SK-N-SH treated with all-trans-retinoic acid at 6 μM for 48 hours (cell line): ENCODE data around the gene DNTTIP2.

Source experiments
- PATZ1 ChIP-seq: fragments of 250-450 bp; sonication (Bioruptor Pico); IDR thresholded peaks from 2 replicates; pipeline ENCODE4 v1.8.0; 2020; ENCODE audit warnings: mild to moderate bottlenecking, moderate library complexity, borderline replicate concordance
- RARB ChIP-seq: fragments of 250-450 bp; sonication (Bioruptor Pico); IDR thresholded peaks from 2 replicates; pipeline ENCODE4 v1.8.0; 2021; ENCODE audit warnings: mild to moderate bottlenecking, moderate library complexity
- TOX ChIP-seq: fragments of 250-450 bp; sonication (Bioruptor Pico); IDR thresholded peaks from 2 replicates; pipeline ENCODE4 v1.8.0; 2021; ENCODE audit warnings: mild to moderate bottlenecking, moderate library complexity, borderline replicate concordance
- TSHZ2 ChIP-seq: fragments of 250-450 bp; sonication (Bioruptor Pico); IDR thresholded peaks from 2 replicates; pipeline ENCODE4 v1.5.0; 2020; ENCODE audit warnings: mild to moderate bottlenecking, moderate library complexity
- ZC3H10 ChIP-seq: fragments of 250-450 bp; sonication (Bioruptor Pico); IDR thresholded peaks from 2 replicates; pipeline ENCODE4 v1.5.1; 2021; ENCODE audit warnings: mild to moderate bottlenecking, moderate library complexity
- ZFP30 ChIP-seq: fragments of 450-650 bp; formaldehyde crosslinking; IDR thresholded peaks from 2 replicates; pipeline ENCODE4 v1.5.0; 2022; ENCODE audit warnings: mild to moderate bottlenecking, moderate library complexity
- ZNF70 ChIP-seq: fragments of 450-650 bp; formaldehyde crosslinking; IDR thresholded peaks from 2 replicates; pipeline ENCODE4 v1.5.0; 2020; ENCODE audit warnings: mild to moderate bottlenecking, moderate library complexity
- ZNF8 ChIP-seq: fragments of 450-650 bp; formaldehyde crosslinking; IDR thresholded peaks from 2 replicates; pipeline ENCODE4 v1.5.0; 2020; ENCODE audit warnings: mild to moderate bottlenecking, moderate library complexity
- TF ChIP-seq, protein P1 (sequence below): fragments of 250-450 bp; sonication (Bioruptor Pico); IDR thresholded peaks from 2 replicates; pipeline ENCODE4 v1.8.0; 2021; ENCODE audit warnings: low read depth, mild to moderate bottlenecking, moderate library complexity, borderline replicate concordance
- TF ChIP-seq, protein P2 (sequence below): fragments of 250-450 bp; sonication (Bioruptor Pico); IDR thresholded peaks from 2 replicates; pipeline ENCODE4 v1.5.1; 2021; ENCODE audit warnings: mild to moderate bottlenecking, moderate library complexity

- TF ChIP-seq, protein P1, sequence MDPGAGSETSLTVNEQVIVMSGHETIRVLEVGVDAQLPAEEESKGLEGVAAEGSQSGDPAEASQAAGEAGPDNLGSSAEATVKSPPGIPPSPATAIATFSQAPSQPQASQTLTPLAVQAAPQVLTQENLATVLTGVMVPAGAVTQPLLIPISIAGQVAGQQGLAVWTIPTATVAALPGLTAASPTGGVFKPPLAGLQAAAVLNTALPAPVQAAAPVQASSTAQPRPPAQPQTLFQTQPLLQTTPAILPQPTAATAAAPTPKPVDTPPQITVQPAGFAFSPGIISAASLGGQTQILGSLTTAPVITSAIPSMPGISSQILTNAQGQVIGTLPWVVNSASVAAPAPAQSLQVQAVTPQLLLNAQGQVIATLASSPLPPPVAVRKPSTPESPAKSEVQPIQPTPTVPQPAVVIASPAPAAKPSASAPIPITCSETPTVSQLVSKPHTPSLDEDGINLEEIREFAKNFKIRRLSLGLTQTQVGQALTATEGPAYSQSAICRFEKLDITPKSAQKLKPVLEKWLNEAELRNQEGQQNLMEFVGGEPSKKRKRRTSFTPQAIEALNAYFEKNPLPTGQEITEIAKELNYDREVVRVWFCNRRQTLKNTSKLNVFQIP (CRISPR knock-in tag) = no peak
- TF ChIP-seq ZFP30 (CRISPR knock-in tag) (no peak), ZC3H10 (CRISPR knock-in tag) (no peak), ZNF70 (CRISPR knock-in tag) (no peak), TOX (CRISPR knock-in tag) (no peak), ZNF8 (CRISPR knock-in tag) (no peak), TSHZ2 (CRISPR knock-in tag) (no peak), PATZ1 (CRISPR knock-in tag) (no peak), RARB (CRISPR knock-in tag) (no peak)
- TF ChIP-seq, protein P2, sequence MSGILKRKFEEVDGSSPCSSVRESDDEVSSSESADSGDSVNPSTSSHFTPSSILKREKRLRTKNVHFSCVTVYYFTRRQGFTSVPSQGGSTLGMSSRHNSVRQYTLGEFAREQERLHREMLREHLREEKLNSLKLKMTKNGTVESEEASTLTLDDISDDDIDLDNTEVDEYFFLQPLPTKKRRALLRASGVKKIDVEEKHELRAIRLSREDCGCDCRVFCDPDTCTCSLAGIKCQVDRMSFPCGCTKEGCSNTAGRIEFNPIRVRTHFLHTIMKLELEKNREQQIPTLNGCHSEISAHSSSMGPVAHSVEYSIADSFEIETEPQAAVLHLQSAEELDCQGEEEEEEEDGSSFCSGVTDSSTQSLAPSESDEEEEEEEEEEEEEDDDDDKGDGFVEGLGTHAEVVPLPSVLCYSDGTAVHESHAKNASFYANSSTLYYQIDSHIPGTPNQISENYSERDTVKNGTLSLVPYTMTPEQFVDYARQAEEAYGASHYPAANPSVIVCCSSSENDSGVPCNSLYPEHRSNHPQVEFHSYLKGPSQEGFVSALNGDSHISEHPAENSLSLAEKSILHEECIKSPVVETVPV (CRISPR knock-in tag) = no peak
These were observed 54.2 kb downstream of the DNTTIP2 start for GRCh38 chr1:93824834-93825233.
